Endothelial cell of umbilical vein (primary cell): ENCODE results near the gene PLD4. TPM values are rescaled to one million over a fixed set of nuclear protein-coding genes. Genes with fewer than 3 reads are reported as not detected.

ENCODE experiments used
- BruUV-seq: library from RNA; stranded (reverse); fragments of 400-500 nt; replicated peaks from 2 replicates; lab custom pipeline; 2021; lab: Mats Ljungman, UMichigan
- CTCF ChIA-PET: fragments of 300-600, 350-600 bp; sonication (Branson Sonifier 250); formaldehyde crosslinking; loops from one replicate; lab custom pipeline; 2021; ENCODE audit warnings: antibody characterized with exemption, inconsistent platforms; lab: Charles Lee
- POLR2A ChIA-PET: fragments of 300-600, 350-600 bp; sonication (Branson Sonifier 250); formaldehyde crosslinking; loops from one replicate; lab custom pipeline; 2021; ENCODE audit warnings: antibody characterized with exemption, inconsistent platforms; lab: Charles Lee
- DNase-seq: peaks from one replicate; pipeline ENCODE4 v3.0.0-alpha.2; 2011; ENCODE audit warnings: low read depth, low spot score
- FAIRE-seq: peaks from 2 replicates; lab custom pipeline; 2011; peaks lifted over from hg19 to GRCh38; lab: Jason Lieb, UNC
- H2AFZ ChIP-seq: 2 replicates; pipeline ENCODE4 v1.6.0; 2012; ENCODE audit warnings: low read depth, low read length, control low read depth, inconsistent platforms
- H3K27ac ChIP-seq: 2 replicates; pipeline ENCODE4 v1.5.1; 2011; ENCODE audit warnings: low read depth, mild to moderate bottlenecking, control low read depth, low read length, moderate library complexity; ENCODE audit not compliant: insufficient read depth
- H3K27me3 ChIP-seq, 2 experiments: 2 replicates each; pipeline versions ENCODE4 v1.6.0 to v1.6.1; 2011; ENCODE audit warnings: low read length in 2 of 2, mixed read lengths in 1 of 2; ENCODE audit not compliant: control insufficient read depth in 2 of 2, insufficient read depth in 2 of 2
- H3K36me3 ChIP-seq, 2 experiments: 2 replicates in 1 of 2; 3 replicates in 1 of 2; pipeline ENCODE4 v1.5.1; 2011; ENCODE audit warnings: low read length in 2 of 2, mild to moderate bottlenecking in 1 of 2, moderate library complexity in 1 of 2; ENCODE audit not compliant: control insufficient read depth in 2 of 2, insufficient read depth in 2 of 2; ENCODE audit errors: extremely low read depth in 1 of 2
- H3K4me1 ChIP-seq: 3 replicates; pipeline ENCODE4 v1.5.1; 2011; ENCODE audit warnings: mild to moderate bottlenecking, low read length; ENCODE audit not compliant: control insufficient read depth, insufficient read depth; ENCODE audit errors: extremely low read depth
- H3K4me2 ChIP-seq: 2 replicates; pipeline ENCODE4 v1.6.1; 2011; ENCODE audit warnings: low read length, control low read depth, mixed read lengths; ENCODE audit not compliant: insufficient read depth
- H3K4me3 ChIP-seq, 3 experiments: fragments of 200-600 bp in 1 of 3; sonication (generic), shearing (Covaris generic) in 1 of 3; replicated peaks in 1 of 3; 2 replicates each; pipeline ENCODE4 v1.5.1; 2011 to 2016; ENCODE audit warnings: control low read depth in 3 of 3, low read length in 3 of 3, mild to moderate bottlenecking in 2 of 3, inconsistent platforms in 1 of 3, low read depth in 1 of 3, moderate library complexity in 1 of 3; ENCODE audit not compliant: insufficient read depth in 1 of 3
- H3K79me2 ChIP-seq: 2 replicates; pipeline ENCODE4 v1.6.0; 2012; ENCODE audit warnings: low read length, inconsistent platforms; ENCODE audit not compliant: control insufficient read depth, insufficient read depth
- H3K9ac ChIP-seq: replicated peaks from 2 replicates; pipeline ENCODE3; 2011; ENCODE audit warnings: low read length, control low read depth; ENCODE audit not compliant: insufficient read depth; ENCODE audit errors: extremely low read depth
- H3K9me1 ChIP-seq: replicated peaks from 3 replicates; pipeline ENCODE4 v1.6.0; 2011; ENCODE audit warnings: mild to moderate bottlenecking, low read length; ENCODE audit not compliant: control insufficient read depth, insufficient read depth; ENCODE audit errors: extremely low read depth
- H3K9me3 ChIP-seq: replicated peaks from 2 replicates; pipeline ENCODE4 v1.5.1; 2012; ENCODE audit warnings: low read length, inconsistent platforms; ENCODE audit not compliant: control insufficient read depth, insufficient read depth
- H4K20me1 ChIP-seq: replicated peaks from 2 replicates; pipeline ENCODE3; 2011; ENCODE audit warnings: mild to moderate bottlenecking, low read length; ENCODE audit not compliant: control insufficient read depth, insufficient read depth; ENCODE audit errors: extremely low read depth
- GATA2 ChIP-seq: IDR thresholded peaks from 2 replicates; pipeline ENCODE4 v1.7.0; 2011; ENCODE audit warnings: low read depth, mild to moderate bottlenecking, moderate library complexity, mixed read lengths, low read length; ENCODE audit not compliant: insufficient read length, insufficient read depth
- JUN ChIP-seq: IDR thresholded peaks from 2 replicates; pipeline ENCODE4 v1.6.1; 2011; ENCODE audit warnings: borderline replicate concordance, low read depth; ENCODE audit not compliant: insufficient read length, insufficient read depth
- MAX ChIP-seq: IDR thresholded peaks from 2 replicates; pipeline ENCODE4 v1.6.1; 2011; ENCODE audit not compliant: insufficient read depth, insufficient read length
- MYC ChIP-seq: IDR thresholded peaks from one replicate; pipeline ENCODE4 v1.6.1; 2011; ENCODE audit warnings: mild to moderate bottlenecking, low read depth, low read length
- POLR2AphosphoS5 ChIP-seq: IDR thresholded peaks from 2 replicates; pipeline ENCODE4 v1.6.1; 2012; ENCODE audit warnings: low read depth, mild to moderate bottlenecking, control low read depth, low read length, moderate library complexity; ENCODE audit not compliant: insufficient read depth
- dilution Hi-C: fragments of 300-500 bp; cut with MboI; formaldehyde crosslinking; loops from one replicate; pipeline ENCODE4 v1.15.0; 2019; ENCODE audit warnings: low sequenced_read_pairs; ENCODE audit not compliant: extremely low pct_ligation_motif_present
- intact Hi-C: fragments of 100-400 bp; cut with micrococcal nuclease; formaldehyde crosslinking; loops from one replicate; pipeline ENCODE4 v1.10.0; 2022
- polyA plus RNA-seq, 4 experiments: library from polyadenylated mRNA; depleted of rRNA in 3 of 4; stranded (reverse) in 3 of 4; unstranded in 1 of 4; fragments of >200 nt; gene quantifications; 2 replicates each; pipeline versions ENCODE4 v1.2.1 to v1.2.3, GENCODE V29; 2011 to 2012; ENCODE audit warnings: missing spikeins in 1 of 4
- total RNA-seq: library from RNA; stranded (reverse); gene quantifications from 2 replicates; pipeline ENCODE4 v1.2.3, GENCODE V29; 2021

Gene PLD4
- total and polyA plus RNA-seq, 2 donors (not counting 3 experiments of a cell fraction or from before 2014, with no cell fraction given) = 0.01 to 0.11 TPM

- DNase-seq = no peak
- Histone ChIP-seq H4K20me1 (no peaks in the 10 kb centered on the region), H3K36me3 (no peaks in the 10 kb centered on the region), H3K9ac (no peak overlapping the region), H3K9me1 (no peaks in the 10 kb centered on the region), H3K4me3 (no peak overlapping the region), H3K4me2 (no peak overlapping the region), H3K79me2 (no peaks in the 10 kb centered on the region), H3K9me3 (no peaks in the 10 kb centered on the region), H3K4me1 (peaks cover 6% of the 10 kb centered on the region), H3K27me3 (peaks cover 0 to 6% of the 10 kb centered on the region in 2 experiments), H2AFZ (no peak overlapping the region), H3K27ac (no peak overlapping the region)
- dilution Hi-C loops = no loop called here
- intact Hi-C loops = no loop called here
- no peak for TF ChIP-seq MYC
- TF ChIP-seq GATA2 = no peak
- ChIA-PET POLR2A (no interaction called here), CTCF (no interaction called here)
- BruUV-seq = no TSS peak
- no peak for FAIRE-seq
These were observed 3.9 kb downstream of the PLD4 start for GRCh38 chr14:104928391-104929133.

- POLR2A ChIA-PET = no interaction called here
- Histone ChIP-seq H3K4me2 (no peak overlapping the region), H3K4me1 (peaks cover 6% of the 10 kb centered on the region), H3K27ac (no peak overlapping the region), H2AFZ (no peak overlapping the region), H3K9me3 (no peaks in the 10 kb centered on the region), H3K9ac (no peak overlapping the region), H3K79me2 (no peaks in the 10 kb centered on the region), H3K36me3 (no peaks in the 10 kb centered on the region), H3K27me3 (peaks cover 3 to 11% of the 10 kb centered on the region in 2 experiments), H4K20me1 (no peaks in the 10 kb centered on the region), H3K4me3 (no peak overlapping the region), H3K9me1 (no peaks in the 10 kb centered on the region)
- CTCF ChIA-PET = interaction anchor here (1.4 kb wide), 1 partner anchor 161 kb away, joined by 3 read pairs; no protein-coding TSS in a partner anchor
- FAIRE-seq (no peak), DNase-seq (no peak)
- BruUV-seq = no TSS peak
- TF ChIP-seq POLR2AphosphoS5 (no peak), MAX (no peak), JUN (no peak)
- dilution Hi-C loops (loop anchor here (10.0 kb wide), 1 partner anchor 145 kb away; no protein-coding TSS in a partner anchor), intact Hi-C loops (no loop called here)
These were observed 4.9 kb downstream of the PLD4 start for GRCh38 chr14:104929268-104930230.
